Mesendoderm (in vitro differentiated cells): ENCODE measurements around the gene DDX54.

Experiments used
- DNase-seq: peaks from one replicate; pipeline ENCODE4 v3.0.0; 2013
- H2AK5ac ChIP-seq: 2 replicates; pipeline ENCODE4 v1.6.1; 2013; ENCODE audit warnings: low read length, inconsistent platforms
- H2BK120ac ChIP-seq: 2 replicates; pipeline ENCODE4 v1.6.1; 2013; ENCODE audit warnings: low read depth, mild to moderate bottlenecking, low read length, moderate library complexity, mixed read lengths
- H2BK15ac ChIP-seq: replicated peaks from 2 replicates; pipeline ENCODE4 v1.6.1; 2013; ENCODE audit warnings: low read depth, mild to moderate bottlenecking, moderate library complexity
- H2BK5ac ChIP-seq: 2 replicates; pipeline ENCODE4 v1.6.1; 2013; ENCODE audit warnings: low read length, inconsistent platforms
- H3K18ac ChIP-seq: 2 replicates; pipeline ENCODE4 v1.6.1; 2013; ENCODE audit warnings: mild to moderate bottlenecking, low read length, mixed read lengths
- H3K23ac ChIP-seq: one replicate; pipeline ENCODE4 v1.6.1; 2013; ENCODE audit warnings: low read length
- H3K27ac ChIP-seq: 2 replicates; pipeline ENCODE4 v1.5.1; 2013; ENCODE audit warnings: low read depth, mild to moderate bottlenecking, inconsistent platforms, low read length, moderate library complexity
- H3K27me3 ChIP-seq: 2 replicates; pipeline ENCODE4 v1.6.1; 2013; ENCODE audit warnings: low read length, control low read depth, mild to moderate bottlenecking, inconsistent platforms; ENCODE audit not compliant: insufficient read depth, poor library complexity
- H3K36me3 ChIP-seq: 2 replicates; pipeline ENCODE4 v1.6.1; 2013; ENCODE audit warnings: low read length, inconsistent platforms; ENCODE audit not compliant: control insufficient read depth, insufficient read depth
- H3K4ac ChIP-seq: one replicate; pipeline ENCODE4 v1.6.1; 2013; ENCODE audit warnings: low read depth, mild to moderate bottlenecking, low read length, moderate library complexity
- H3K4me1 ChIP-seq: 2 replicates; pipeline ENCODE4 v1.6.1; 2013; ENCODE audit warnings: low read depth, low read length, inconsistent platforms; ENCODE audit not compliant: control insufficient read depth
- H3K4me2 ChIP-seq: 2 replicates; pipeline ENCODE4 v1.6.1; 2013; ENCODE audit warnings: low read length
- H3K4me3 ChIP-seq: 2 replicates; pipeline ENCODE4 v1.5.1; 2013; ENCODE audit warnings: mild to moderate bottlenecking, low read length
- H3K56ac ChIP-seq: one replicate; pipeline ENCODE4 v1.6.1; 2013; ENCODE audit warnings: low read length
- H3K79me1 ChIP-seq: 2 replicates; pipeline ENCODE4 v1.6.1; 2013; ENCODE audit warnings: low read length, inconsistent platforms
- H3K79me2 ChIP-seq: 2 replicates; pipeline ENCODE4 v1.6.1; 2013; ENCODE audit warnings: mild to moderate bottlenecking, low read length; ENCODE audit not compliant: control insufficient read depth, insufficient read depth
- H3K9ac ChIP-seq: 2 replicates; pipeline ENCODE4 v1.6.1; 2013; ENCODE audit warnings: low read length, inconsistent platforms
- H4K5ac ChIP-seq: one replicate; pipeline ENCODE4 v1.6.1; 2013; ENCODE audit warnings: low read length
- H4K8ac ChIP-seq: one replicate; pipeline ENCODE4 v1.6.1; 2013; ENCODE audit warnings: low read depth, mild to moderate bottlenecking, control low read depth, low read length, moderate library complexity
- WGBS: extraction: QIAGEN DNeasy Blood & Tissue Kit; methylation state at CpG from one replicate; pipeline ENCODE4 v1.1.7; 2013; ENCODE audit warnings: low lambda C conversion rate, missing lambda C conversion rate; ENCODE audit not compliant: insufficient coverage; ENCODE audit errors: extremely low coverage; 5-methylcytosine and 5-hydroxymethylcytosine counted together

Gene DDX54

DNA sequence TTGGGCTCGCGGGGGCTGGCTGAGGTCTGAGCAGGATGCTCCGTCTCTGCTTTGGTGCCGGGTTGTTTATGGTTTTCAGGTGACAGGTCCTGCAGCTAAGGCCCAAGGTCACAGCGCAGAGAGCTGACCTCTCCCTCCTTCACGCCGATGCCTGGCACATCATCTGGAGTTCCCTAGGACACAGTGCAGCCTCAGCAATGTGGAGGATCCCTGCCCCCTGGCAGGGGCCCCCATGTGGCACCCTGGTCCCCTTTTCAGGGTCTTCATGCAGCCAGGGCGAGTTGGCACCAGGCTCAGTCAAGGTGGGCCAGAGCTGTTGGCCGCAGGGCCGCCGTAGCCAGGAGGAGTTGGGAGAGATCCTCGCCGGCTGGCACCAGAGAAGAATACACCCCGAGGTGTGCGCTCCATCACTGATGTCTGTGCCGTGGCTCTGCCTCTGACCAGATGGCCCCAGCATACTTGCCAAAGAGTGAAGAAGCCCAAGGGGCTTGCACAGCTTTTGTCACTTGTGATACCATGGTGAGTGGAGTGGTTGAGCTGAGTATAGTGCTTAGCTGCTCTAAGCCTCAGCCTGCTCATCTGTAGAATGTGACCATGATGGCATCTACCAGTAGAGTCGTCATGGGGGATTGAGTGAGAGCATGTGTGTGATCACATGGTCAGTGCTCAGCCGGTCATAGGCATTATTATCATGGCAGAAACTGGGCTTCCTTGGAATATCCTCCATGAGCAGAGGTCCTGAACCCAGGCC lies 47.0 kb upstream of the DDX54 start:
- H3K9ac ChIP-seq, result peak overlapping the region; percentile 52
- no peak overlapping the region for H2BK120ac ChIP-seq
- peaks cover 14% of the 10 kb centered on the region for H3K4me1 ChIP-seq
- no peak overlapping the region for H4K5ac ChIP-seq
- no peak overlapping the region for H3K4ac ChIP-seq
- H2AK5ac ChIP-seq, result peak overlapping the region; percentile 45
- no CpG with 5 or more reads among the region's 18 CpGs for WGBS
- H3K79me2 ChIP-seq, result no peaks in the 10 kb centered on the region
- no peak overlapping the region for H4K8ac ChIP-seq
- H3K4me3 ChIP-seq, result no peak overlapping the region
- H3K18ac ChIP-seq, result peak overlapping the region; percentile 8
- no peaks in the 10 kb centered on the region for H3K36me3 ChIP-seq
- peak overlapping the region; percentile 74 for H3K56ac ChIP-seq
- H3K4me2 ChIP-seq, result no peak overlapping the region
- H3K23ac ChIP-seq, result no peak overlapping the region
- peak overlapping the region; percentile 52 for H3K27ac ChIP-seq
- no peak overlapping the region for H2BK15ac ChIP-seq
- DNase-seq, result no peak
- H3K27me3 ChIP-seq, result no peaks in the 10 kb centered on the region
- no peaks in the 10 kb centered on the region for H3K79me1 ChIP-seq
- peak overlapping the region; percentile 43 for H2BK5ac ChIP-seq

DNA sequence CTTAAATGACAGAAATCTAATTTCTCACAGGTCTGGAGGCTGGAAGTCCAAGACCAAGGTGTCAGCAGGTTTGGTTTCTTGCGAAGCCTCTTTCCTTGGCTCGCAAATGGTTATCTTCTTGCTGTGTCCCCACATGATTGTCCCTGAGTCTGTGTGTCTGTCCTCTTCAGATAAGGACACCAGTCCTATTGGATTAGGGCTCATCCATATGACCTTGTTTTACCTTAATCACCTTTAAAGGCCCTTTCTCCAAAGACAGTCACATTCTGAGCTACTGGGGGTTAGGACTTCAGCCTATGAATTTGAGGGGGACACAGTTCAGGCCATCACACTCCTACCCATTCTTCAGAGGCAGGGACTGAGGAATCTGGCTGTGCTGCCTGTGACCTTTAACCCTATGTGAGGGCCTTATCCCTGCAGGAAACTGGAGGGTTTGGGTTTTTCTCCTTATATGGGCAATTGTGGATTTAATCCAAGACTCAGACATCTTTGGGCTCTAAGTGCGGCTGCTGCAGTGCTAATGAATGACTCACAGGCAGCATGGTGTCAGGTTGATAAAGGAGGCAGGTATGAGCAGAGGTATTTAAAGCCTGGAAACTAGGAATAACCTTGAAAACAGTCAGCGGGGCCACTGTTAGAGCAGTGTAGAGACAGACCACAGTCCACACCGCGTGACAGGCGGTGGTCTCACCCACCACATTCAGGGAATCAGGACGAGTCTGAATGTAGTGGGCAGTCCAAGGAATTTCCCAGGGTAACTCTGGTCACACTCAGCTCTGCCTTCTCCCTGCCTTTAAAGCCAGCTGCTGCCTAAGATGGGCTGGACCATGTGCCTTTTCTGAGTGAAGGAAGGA lies 46.2 kb upstream of the DDX54 start:
- peak overlapping the region; percentile 45 for H2AK5ac ChIP-seq
- H3K27ac ChIP-seq, result peak overlapping the region; percentile 52
- no peak overlapping the region for H4K8ac ChIP-seq
- no peaks in the 10 kb centered on the region for H3K79me2 ChIP-seq
- H4K5ac ChIP-seq, result no peak overlapping the region
- no peak overlapping the region for H3K4ac ChIP-seq
- WGBS, result no CpG with 5 or more reads among the region's 8 CpGs
- no peak overlapping the region for H3K4me2 ChIP-seq
- H3K9ac ChIP-seq, result peak overlapping the region; percentile 52
- peak overlapping the region; percentile 43 for H2BK5ac ChIP-seq
- H2BK15ac ChIP-seq, result no peak overlapping the region
- no peak overlapping the region for H3K23ac ChIP-seq
- peak overlapping the region; percentile 8 for H3K18ac ChIP-seq
- H3K4me3 ChIP-seq, result no peak overlapping the region
- no peaks in the 10 kb centered on the region for H3K27me3 ChIP-seq
- H3K36me3 ChIP-seq, result no peaks in the 10 kb centered on the region
- peak overlapping the region; percentile 74 for H3K56ac ChIP-seq
- H2BK120ac ChIP-seq, result no peak overlapping the region
- H3K79me1 ChIP-seq, result no peaks in the 10 kb centered on the region
- H3K4me1 ChIP-seq, result peaks cover 14% of the 10 kb centered on the region
- peak; percentile 97 for DNase-seq

DNA sequence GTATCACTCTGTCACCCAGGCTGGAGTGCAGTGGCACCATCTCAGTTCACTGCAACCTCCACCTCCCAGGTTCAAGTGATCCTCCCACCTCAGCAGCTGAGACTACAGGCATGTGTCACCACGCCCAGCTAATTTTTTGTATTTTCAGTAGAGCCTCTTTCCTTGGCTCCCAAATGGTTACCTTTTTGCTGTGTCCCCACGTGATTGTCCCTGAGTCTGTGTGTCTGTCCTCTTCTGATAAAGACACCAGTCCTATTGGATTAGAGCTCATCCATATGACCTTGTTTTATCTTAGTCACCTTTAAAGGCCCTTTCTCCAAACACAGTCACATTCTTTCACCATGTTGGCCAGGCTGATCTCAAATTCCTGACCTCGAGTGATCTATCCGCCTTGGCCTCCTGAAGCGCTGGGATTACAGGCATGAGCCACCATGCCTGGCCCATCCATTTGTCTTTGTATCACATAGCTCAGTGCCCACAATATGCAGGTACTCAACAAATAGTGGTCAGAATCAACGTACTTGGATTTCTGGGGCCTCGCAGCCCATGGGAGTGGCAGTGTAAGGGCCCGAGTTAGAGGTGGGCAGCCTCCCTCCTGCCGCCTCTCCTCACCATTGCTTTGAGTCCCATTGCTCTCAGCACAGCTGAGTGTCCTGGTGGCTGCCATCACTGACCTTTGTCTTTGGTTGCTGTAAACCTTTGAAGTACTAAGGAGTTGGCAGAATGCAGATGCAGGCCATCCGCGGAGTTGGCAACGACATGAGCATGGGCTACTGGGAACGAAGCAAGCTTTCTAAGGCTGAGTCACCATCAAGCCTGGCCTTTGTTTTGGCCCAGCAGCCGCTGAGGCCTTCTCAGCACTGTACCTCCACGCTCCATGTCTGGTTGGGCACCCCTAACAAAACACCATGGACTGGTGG lies 45.3 kb upstream of the DDX54 start:
- no CpG with 5 or more reads among the region's 15 CpGs for WGBS

DNA sequence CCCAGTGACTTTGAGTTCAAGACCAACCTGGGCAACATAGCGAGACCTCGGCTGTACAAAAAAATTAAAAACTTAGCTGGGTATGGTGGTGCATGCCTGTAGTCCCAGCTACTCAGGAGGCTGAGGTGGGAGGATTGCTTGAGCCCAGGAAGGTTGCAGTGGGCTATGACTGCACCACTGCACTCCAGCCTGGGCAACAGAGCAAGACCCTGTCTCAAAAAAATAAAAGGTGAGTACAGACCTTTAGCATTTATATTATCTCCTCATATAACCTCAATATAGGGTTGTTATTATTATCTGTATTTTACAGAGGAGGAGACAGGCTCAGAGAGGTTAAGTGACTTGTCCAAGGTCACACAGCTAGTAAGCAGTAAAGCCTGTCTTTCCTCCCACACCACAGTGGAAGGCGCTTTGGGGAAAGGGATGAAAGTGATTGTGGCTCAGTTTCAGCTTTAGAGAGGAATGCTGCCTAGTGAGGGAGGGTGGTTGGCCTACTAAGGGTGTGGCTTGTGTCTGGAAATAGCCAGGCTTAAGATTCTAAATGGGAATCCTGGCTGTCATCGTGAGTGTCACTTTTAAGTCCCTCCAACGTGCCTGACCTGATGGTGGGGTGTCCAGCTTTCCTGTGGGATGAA lies 43.2 kb upstream of the DDX54 start:
- H3K4ac ChIP-seq, result no peak overlapping the region
- no peak overlapping the region for H3K56ac ChIP-seq
- no peak overlapping the region for H3K4me2 ChIP-seq
- no peaks in the 10 kb centered on the region for H3K79me1 ChIP-seq
- H4K8ac ChIP-seq, result no peak overlapping the region
- no peak for DNase-seq
- no peak overlapping the region for H2BK120ac ChIP-seq
- no peak overlapping the region for H3K9ac ChIP-seq
- peaks cover 13% of the 10 kb centered on the region for H3K4me1 ChIP-seq
- no peak overlapping the region for H3K4me3 ChIP-seq
- no peak overlapping the region for H2BK15ac ChIP-seq
- no peaks in the 10 kb centered on the region for H3K36me3 ChIP-seq
- H2BK5ac ChIP-seq, result no peak overlapping the region
- H4K5ac ChIP-seq, result no peak overlapping the region
- H3K79me2 ChIP-seq, result no peaks in the 10 kb centered on the region
- no peaks in the 10 kb centered on the region for H3K27me3 ChIP-seq
- no peak overlapping the region for H2AK5ac ChIP-seq
- H3K18ac ChIP-seq, result no peak overlapping the region
- no peak overlapping the region for H3K23ac ChIP-seq
- H3K27ac ChIP-seq, result no peak overlapping the region
- no CpG with 5 or more reads among the region's 5 CpGs for whole genome bisulfite sequencing

More for the DNA sequence above, 45.3 kb upstream of the DDX54 start:
- Histone ChIP-seq H2BK15ac (no peak overlapping the region), H3K4ac (no peak overlapping the region), H3K79me2 (no peaks in the 10 kb centered on the region), H3K4me2 (no peak overlapping the region), H3K56ac (peak overlapping the region; percentile 7), H2BK120ac (no peak overlapping the region), H2AK5ac (no peak overlapping the region), H3K36me3 (no peaks in the 10 kb centered on the region), H3K79me1 (no peaks in the 10 kb centered on the region), H4K5ac (no peak overlapping the region), H3K27me3 (no peaks in the 10 kb centered on the region), H3K27ac (peak overlapping the region; percentile 1), H3K18ac (peak overlapping the region; percentile 5), H4K8ac (no peak overlapping the region), H3K9ac (no peak overlapping the region), H3K23ac (no peak overlapping the region), H3K4me1 (peaks cover 14% of the 10 kb centered on the region), H2BK5ac (peak overlapping the region; percentile 37), H3K4me3 (no peak overlapping the region)
- DNase-seq, result peak; percentile 59

DNA sequence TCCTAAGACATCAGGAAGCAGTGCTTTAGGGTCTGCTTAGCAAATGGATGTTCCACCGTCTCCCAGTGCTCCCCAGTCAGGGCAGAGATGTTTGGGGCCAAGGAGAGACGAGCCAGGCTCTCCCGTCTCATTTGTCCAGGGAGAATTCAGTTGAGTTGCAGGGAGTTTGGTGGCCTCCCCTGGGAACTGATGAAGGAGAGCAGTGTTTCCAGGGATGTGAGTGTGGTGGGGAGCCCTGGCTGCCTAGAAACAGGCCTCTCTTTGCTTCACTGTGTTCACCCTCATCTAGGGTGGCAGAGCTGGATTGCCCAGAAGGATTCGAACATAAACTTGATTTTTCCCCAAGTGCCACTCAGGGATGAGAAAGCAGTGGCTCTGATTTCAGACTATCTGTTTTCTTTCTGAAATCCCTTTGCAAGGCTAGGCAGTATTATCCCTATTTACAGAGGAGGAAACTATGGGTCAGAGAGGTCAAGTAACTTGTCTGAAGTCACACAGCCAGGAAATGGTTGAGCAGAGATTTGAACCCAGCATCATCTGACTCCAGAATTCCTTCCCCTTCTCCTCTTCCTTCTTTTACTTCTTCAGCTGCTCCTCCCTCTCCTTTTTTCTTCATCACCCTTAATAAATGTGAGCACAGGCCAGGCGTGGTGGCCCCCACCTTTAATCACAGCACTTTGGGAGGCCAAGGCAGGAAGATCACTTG lies 42.6 kb upstream of the DDX54 start:
- H3K79me1 ChIP-seq, result no peaks in the 10 kb centered on the region
- no peak overlapping the region for H3K23ac ChIP-seq
- no peak overlapping the region for H2BK120ac ChIP-seq
- no peaks in the 10 kb centered on the region for H3K27me3 ChIP-seq
- H3K4me1 ChIP-seq, result peaks cover 8% of the 10 kb centered on the region
- H3K9ac ChIP-seq, result no peak overlapping the region
- H2AK5ac ChIP-seq, result no peak overlapping the region
- H3K36me3 ChIP-seq, result no peaks in the 10 kb centered on the region
- H3K79me2 ChIP-seq, result no peaks in the 10 kb centered on the region
- H4K5ac ChIP-seq, result no peak overlapping the region
- no CpG with 5 or more reads among the region's 5 CpGs for WGBS
- H3K4ac ChIP-seq, result no peak overlapping the region
- H2BK15ac ChIP-seq, result no peak overlapping the region
- no peak overlapping the region for H3K4me3 ChIP-seq
- no peak overlapping the region for H3K18ac ChIP-seq
- H3K4me2 ChIP-seq, result no peak overlapping the region
- no peak for DNase-seq
- no peak overlapping the region for H4K8ac ChIP-seq
- H3K56ac ChIP-seq, result no peak overlapping the region
- H2BK5ac ChIP-seq, result no peak overlapping the region
- no peak overlapping the region for H3K27ac ChIP-seq
